AG04450 (cell line): ENCODE measurements around the gene TBC1D10A. TPM values are rescaled to one million over a fixed set of nuclear protein-coding genes. Genes with fewer than 3 reads are reported as not detected.

Experiments used
- CTCF ChIA-PET: fragments of 300-600, 350-600 bp; formaldehyde crosslinking; extraction: SDS; loops from one replicate; lab custom pipeline; 2022; ENCODE audit warnings: antibody characterized with exemption, inconsistent platforms; lab: Charles Lee
- POLR2A ChIA-PET: fragments of 350-600 bp; formaldehyde crosslinking; extraction: SDS; loops from one replicate; lab custom pipeline; 2021; ENCODE audit warnings: antibody characterized with exemption, inconsistent platforms; lab: Yijun Ruan, JAX
- DNase-seq: peaks from one replicate; pipeline ENCODE4 v3.0.0-alpha.2; 2011; ENCODE audit warnings: low read depth, low spot score
- H3K27ac ChIP-seq: one replicate; pipeline ENCODE4 v1.5.1; 2012; ENCODE audit warnings: low read depth, low read length, control low read depth
- H3K27me3 ChIP-seq: one replicate; pipeline ENCODE4 v1.6.0; 2012; ENCODE audit warnings: low read length; ENCODE audit not compliant: control insufficient read depth, insufficient read depth
- H3K4me3 ChIP-seq: 2 replicates; pipeline ENCODE4 v1.5.1; 2011; ENCODE audit warnings: mild to moderate bottlenecking, low read depth, low read length, control low read depth
- H3K9me3 ChIP-seq: 2 replicates; pipeline ENCODE4 v1.5.1; 2012; ENCODE audit warnings: low read length; ENCODE audit not compliant: control insufficient read depth, insufficient read depth
- CTCF ChIP-seq: IDR thresholded peaks from 2 replicates; pipeline ENCODE4 v1.5.1; 2011; ENCODE audit warnings: low read depth, low read length, control low read depth, inconsistent platforms
- polyA plus RNA-seq: library from polyadenylated mRNA; depleted of rRNA; stranded (reverse); fragments of >200 nt; gene quantifications from 2 replicates; pipeline ENCODE4 v1.2.3, GENCODE V29; 2011

The TBC1D10A gene
- polyA plus RNA-seq, 1 experiment: 14.5 TPM

DNA sequence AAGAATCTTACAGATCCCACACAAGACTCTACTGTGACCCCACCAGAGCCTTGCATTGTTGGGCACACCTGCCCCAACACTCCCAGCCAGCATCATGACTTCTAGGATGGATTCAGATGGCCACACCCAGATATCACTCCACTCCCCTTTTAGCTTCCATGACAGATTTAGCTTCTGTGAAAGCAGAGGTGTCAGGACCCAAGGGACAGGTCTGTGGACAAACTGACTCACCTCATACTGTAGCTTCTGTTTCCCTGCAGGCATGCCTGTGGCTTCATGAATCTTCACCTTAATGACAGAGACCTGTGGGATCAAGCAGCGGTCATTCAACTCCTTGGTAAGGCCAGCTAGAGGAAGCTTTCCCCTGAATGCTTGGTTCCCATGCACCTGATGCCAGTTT is 8.5 kb upstream of the TBC1D10A start:
- no peaks in the 10 kb centered on the region for H3K9me3 ChIP-seq
- no peaks in the 10 kb centered on the region for H3K27me3 ChIP-seq
- POLR2A ChIA-PET: interaction anchor here (1.3 kb wide), 1 partner anchor 13 kb away, joined by 10 read pairs; no protein-coding TSS in a partner anchor
- TF ChIP-seq CTCF: no peak
- no peak overlapping the region for H3K27ac ChIP-seq
- DNase-seq: no peak
- CTCF ChIA-PET: interaction anchor here (1.5 kb wide), 1 partner anchor 48 kb away, joined by 4 read pairs; no protein-coding TSS in a partner anchor
- no peak overlapping the region for H3K4me3 ChIP-seq

DNA sequence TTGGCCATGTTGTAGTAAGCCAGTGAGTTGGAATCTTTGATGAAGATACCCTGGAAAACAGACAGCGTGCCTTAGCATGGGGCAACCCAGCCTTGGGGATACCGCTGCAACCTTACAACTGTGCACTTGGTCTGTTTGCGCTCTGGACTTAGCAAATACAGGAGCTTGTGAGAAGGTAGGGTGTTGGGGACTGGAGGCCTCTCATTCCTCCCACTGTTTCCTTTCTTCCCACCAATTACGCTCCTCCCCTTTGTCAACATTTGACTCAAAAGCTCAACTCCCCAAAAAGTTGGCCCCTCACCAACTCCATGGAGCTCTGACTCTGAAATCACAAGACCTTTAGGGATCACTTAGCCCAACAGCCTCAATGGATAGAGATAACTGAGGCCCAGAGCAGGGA is 7.9 kb upstream of the TBC1D10A start:
- no peak overlapping the region for H3K27ac ChIP-seq
- no peaks in the 10 kb centered on the region for H3K27me3 ChIP-seq
- POLR2A ChIA-PET: interaction anchor here (1.3 kb wide), 1 partner anchor 12 kb away, joined by 10 read pairs; no protein-coding TSS in a partner anchor
- no peaks in the 10 kb centered on the region for H3K9me3 ChIP-seq
- CTCF ChIA-PET: interaction anchor here (1.5 kb wide), 1 partner anchor 47 kb away, joined by 4 read pairs; no protein-coding TSS in a partner anchor
- H3K4me3 ChIP-seq: no peak overlapping the region
- DNase-seq: no peak
- TF ChIP-seq CTCF: no peak

GRCh38 chr22:30333707-30334087 is 7.0 kb upstream of the TBC1D10A start:
- Histone ChIP-seq H3K4me3 (no peak overlapping the region), H3K27me3 (no peaks in the 10 kb centered on the region), H3K27ac (no peak overlapping the region), H3K9me3 (no peaks in the 10 kb centered on the region)
- CTCF ChIA-PET: interaction anchor here (2.2 kb wide), 1 partner anchor 46 kb away, joined by 8 read pairs; no protein-coding TSS in a partner anchor
- POLR2A ChIA-PET: no interaction called here
- DNase-seq: no peak
- no peak for TF ChIP-seq CTCF

DNA sequence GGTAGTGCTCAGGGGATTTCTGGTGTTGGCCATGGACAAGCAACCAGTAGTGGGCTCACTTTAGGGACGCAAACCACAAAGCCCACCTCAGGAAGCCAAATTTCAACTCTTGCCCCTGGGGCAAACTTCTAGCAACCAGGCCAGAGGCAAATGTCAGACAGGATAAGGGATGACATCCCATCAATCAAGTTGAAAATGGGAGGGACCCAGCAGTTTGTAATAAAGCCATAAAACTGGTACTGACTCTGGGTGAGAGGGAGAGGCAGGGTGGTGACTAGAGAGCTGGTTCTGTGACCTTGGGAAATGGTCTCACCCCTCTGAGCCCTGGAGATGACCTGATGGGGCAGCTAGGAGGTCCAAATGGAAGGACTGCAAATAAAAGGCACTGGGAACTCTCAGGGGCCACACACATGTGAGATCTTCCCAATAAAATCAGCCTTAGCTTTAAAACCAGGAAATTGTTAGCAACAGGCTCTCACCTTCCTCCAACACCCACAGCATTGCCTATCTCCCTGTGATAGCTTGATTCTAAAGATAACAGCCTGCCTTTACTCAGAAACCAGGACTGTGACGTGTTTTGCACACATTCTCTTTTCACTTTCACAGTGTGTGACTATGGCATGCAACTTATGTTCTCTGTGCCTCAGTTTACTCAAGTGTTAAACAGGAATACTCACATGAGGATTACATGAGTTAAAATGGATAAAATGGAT is 6.4 kb upstream of the TBC1D10A start:
- ChIA-PET CTCF (interaction anchor here (2.2 kb wide), 1 partner anchor 46 kb away, joined by 8 read pairs; no protein-coding TSS in a partner anchor), POLR2A (no interaction called here)
- no peak for TF ChIP-seq CTCF
- no peak overlapping the region for H3K4me3 ChIP-seq
- no peaks in the 10 kb centered on the region for H3K9me3 ChIP-seq
- no peaks in the 10 kb centered on the region for H3K27me3 ChIP-seq
- DNase-seq: no peak
- no peak overlapping the region for H3K27ac ChIP-seq

DNA sequence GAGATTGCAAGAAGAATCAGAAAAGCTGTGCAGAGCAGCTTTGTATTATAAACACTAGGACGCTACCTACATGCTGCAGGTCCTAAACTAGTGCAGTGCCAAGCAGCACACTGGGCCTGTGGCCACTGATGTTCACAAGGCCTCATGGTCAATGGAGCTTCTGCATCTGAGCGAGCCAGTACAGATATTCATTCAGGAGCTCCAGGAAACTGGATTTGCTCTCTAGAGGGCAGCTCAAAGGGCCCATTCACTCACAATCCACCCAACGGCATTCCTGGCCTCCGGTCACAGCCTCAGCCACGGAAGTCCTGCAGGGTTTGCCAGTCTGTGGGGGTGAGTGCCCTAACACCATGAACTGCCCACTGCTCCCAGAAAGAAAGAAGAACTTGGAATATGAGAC is 5.8 kb upstream of the TBC1D10A start:
- TF ChIP-seq CTCF: no peak
- H3K27me3 ChIP-seq: no peaks in the 10 kb centered on the region
- ChIA-PET CTCF (interaction anchor here (2.2 kb wide), 1 partner anchor 45 kb away, joined by 8 read pairs; no protein-coding TSS in a partner anchor), POLR2A (no interaction called here)
- H3K4me3 ChIP-seq: no peak overlapping the region
- H3K27ac ChIP-seq: peak overlapping the region; percentile 21
- DNase-seq: no peak
- no peaks in the 10 kb centered on the region for H3K9me3 ChIP-seq
